Measurements from ENCODE around the gene RXRA. TPM values are rescaled to one million over a fixed set of nuclear protein-coding genes. Genes with fewer than 3 reads are reported as not detected.

RXRA gene
- total RNA-seq, 1 experiment from 2014 or later, result 14.1 TPM

GRCh38 chr9:134469041-134469875 is 143.0 kb downstream of the RXRA start:
- DNase-seq (ENCODE audit: low read depth), result no peak

GRCh38 chr9:134472256-134472655 is 146.0 kb downstream of the RXRA start:
- DNase-seq (ENCODE audit: low read depth), result no peak

GRCh38 chr9:134473141-134474054 is 147.1 kb downstream of the RXRA start:
- no peak for DNase-seq (ENCODE audit: low read depth)

GRCh38 chr9:134474055-134474370 is 147.8 kb downstream of the RXRA start:
- DNase-seq (ENCODE audit: low read depth), result peak; percentile 57

- DNase-seq (ENCODE audit: low read depth), result peak; percentile 66
Observed at GRCh38 chr9:134475011-134475790, 148.9 kb downstream of the RXRA start.

- no peak for DNase-seq (ENCODE audit: low read depth)
Observed at GRCh38 chr9:134476272-134476941, 150.2 kb downstream of the RXRA start.

GRCh38 chr9:134476942-134477335 is 150.7 kb downstream of the RXRA start:
- no peak for DNase-seq (ENCODE audit: low read depth)

- DNase-seq (ENCODE audit: low read depth), result no peak
Observed at GRCh38 chr9:134477342-134477925, 151.2 kb downstream of the RXRA start.

GRCh38 chr9:134477927-134478326 is 151.7 kb downstream of the RXRA start:
- no peak for DNase-seq (ENCODE audit: low read depth)

- DNase-seq (ENCODE audit: low read depth), result no peak
Observed at GRCh38 chr9:134481762-134482161, 155.5 kb downstream of the RXRA start.

GRCh38 chr9:134482226-134482625 is 156.0 kb downstream of the RXRA start:
- DNase-seq (ENCODE audit: low read depth), result no peak

GRCh38 chr9:134483361-134484184 is 157.3 kb downstream of the RXRA start:
- DNase-seq (ENCODE audit: low read depth), result no peak

GRCh38 chr9:134484479-134484878 is 158.2 kb downstream of the RXRA start:
- no peak for DNase-seq (ENCODE audit: low read depth)

- DNase-seq (ENCODE audit: low read depth), result no peak
Observed at GRCh38 chr9:134485653-134486052, 159.4 kb downstream of the RXRA start.

GRCh38 chr9:134486143-134486591 is 159.9 kb downstream of the RXRA start:
- DNase-seq (ENCODE audit: low read depth), result no peak

- DNase-seq (ENCODE audit: low read depth), result no peak
Observed at GRCh38 chr9:134486596-134486995, 160.3 kb downstream of the RXRA start.

All from Daoy (cell line).